ENCODE results near the gene CLDN3.

- TF ChIP-seq, protein P1, sequence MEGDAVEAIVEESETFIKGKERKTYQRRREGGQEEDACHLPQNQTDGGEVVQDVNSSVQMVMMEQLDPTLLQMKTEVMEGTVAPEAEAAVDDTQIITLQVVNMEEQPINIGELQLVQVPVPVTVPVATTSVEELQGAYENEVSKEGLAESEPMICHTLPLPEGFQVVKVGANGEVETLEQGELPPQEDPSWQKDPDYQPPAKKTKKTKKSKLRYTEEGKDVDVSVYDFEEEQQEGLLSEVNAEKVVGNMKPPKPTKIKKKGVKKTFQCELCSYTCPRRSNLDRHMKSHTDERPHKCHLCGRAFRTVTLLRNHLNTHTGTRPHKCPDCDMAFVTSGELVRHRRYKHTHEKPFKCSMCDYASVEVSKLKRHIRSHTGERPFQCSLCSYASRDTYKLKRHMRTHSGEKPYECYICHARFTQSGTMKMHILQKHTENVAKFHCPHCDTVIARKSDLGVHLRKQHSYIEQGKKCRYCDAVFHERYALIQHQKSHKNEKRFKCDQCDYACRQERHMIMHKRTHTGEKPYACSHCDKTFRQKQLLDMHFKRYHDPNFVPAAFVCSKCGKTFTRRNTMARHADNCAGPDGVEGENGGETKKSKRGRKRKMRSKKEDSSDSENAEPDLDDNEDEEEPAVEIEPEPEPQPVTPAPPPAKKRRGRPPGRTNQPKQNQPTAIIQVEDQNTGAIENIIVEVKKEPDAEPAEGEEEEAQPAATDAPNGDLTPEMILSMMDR (IDR thresholded peaks at IDR 0.05), result no peak
- TF ChIP-seq POLR2A (IDR thresholded peaks at IDR 0.05) (no peak), POLR2AphosphoS5 (IDR thresholded peaks at IDR 0.05) (no peak)
These were observed 19.0 kb upstream of the CLDN3 start for GRCh38 chr7:73789051-73789450.
